KMS-11 (cell line): ENCODE measurements around the gene CTNNA2.

Experiments
- H2AFZ ChIP-seq: fragments of 200-600 bp; sonication (generic); 2 replicates; pipeline ENCODE4 v1.6.1; 2016; ENCODE audit warnings: antibody characterized with exemption, mixed run types, low read depth
- H3K27ac ChIP-seq: fragments of 200-600 bp; sonication (generic); 2 replicates; pipeline ENCODE4 v1.6.1; 2016; ENCODE audit warnings: mild to moderate bottlenecking, mixed run types
- H3K27me3 ChIP-seq: fragments of 200-600 bp; sonication (generic); 2 replicates; pipeline ENCODE4 v1.6.1; 2017; ENCODE audit warnings: mild to moderate bottlenecking, low read depth, mixed run types, moderate library complexity; ENCODE audit not compliant: insufficient read depth
- H3K36me3 ChIP-seq: fragments of 200-600 bp; sonication (generic); 2 replicates; pipeline ENCODE4 v1.6.1; 2017; ENCODE audit warnings: mild to moderate bottlenecking, mixed run types; ENCODE audit not compliant: insufficient read depth
- H3K4me1 ChIP-seq: fragments of 200-600 bp; sonication (generic); 2 replicates; pipeline ENCODE4 v1.6.1; 2016; ENCODE audit warnings: mild to moderate bottlenecking, low read depth, mixed run types; ENCODE audit not compliant: poor library complexity, severe bottlenecking
- H3K4me2 ChIP-seq: fragments of 200-600 bp; sonication (generic); 2 replicates; pipeline ENCODE4 v1.7.0; 2016; ENCODE audit warnings: mild to moderate bottlenecking, mixed run types
- H3K4me3 ChIP-seq: fragments of 200-600 bp; sonication (generic); IDR thresholded peaks from 2 replicates; pipeline ENCODE4 v1.6.1; 2017; ENCODE audit warnings: low read depth, low read length, mixed read lengths; ENCODE audit not compliant: insufficient read depth
- H3K79me2 ChIP-seq: fragments of 200-600 bp; sonication (generic); 2 replicates; pipeline ENCODE4 v1.6.1; 2016; ENCODE audit warnings: low read depth, mixed run types; ENCODE audit not compliant: insufficient read depth
- H3K9ac ChIP-seq: fragments of 200-600 bp; sonication (generic); 2 replicates; pipeline ENCODE4 v1.6.1; 2016; ENCODE audit warnings: mild to moderate bottlenecking, mixed run types
- H4K20me1 ChIP-seq: fragments of 200-600 bp; sonication (generic); 2 replicates; pipeline ENCODE4 v1.6.1; 2016; ENCODE audit warnings: mild to moderate bottlenecking, mixed run types; ENCODE audit not compliant: insufficient read depth
- TF ChIP-seq, protein P1 (sequence below): fragments of 200-600 bp; sonication (generic); conservative IDR thresholded peaks from 2 replicates; pipeline ENCODE4 v1.6.1; 2017; ENCODE audit warnings: low read depth, mild to moderate bottlenecking, antibody characterized with exemption, low read length, moderate library complexity, mixed read lengths

The CTNNA2 gene

GRCh38 chr2:80062298-80062697 is 549.4 kb downstream of the CTNNA2 start:
- H2AFZ ChIP-seq: no peak overlapping the region
- no peaks in the 10 kb centered on the region for H3K4me1 ChIP-seq
- H3K27me3 ChIP-seq: no peaks in the 10 kb centered on the region
- H3K4me3 ChIP-seq: no peak overlapping the region
- no peaks in the 10 kb centered on the region for H4K20me1 ChIP-seq
- no peak overlapping the region for H3K4me2 ChIP-seq
- no peak overlapping the region for H3K9ac ChIP-seq
- H3K79me2 ChIP-seq: no peaks in the 10 kb centered on the region
- H3K36me3 ChIP-seq: no peaks in the 10 kb centered on the region
- no peak overlapping the region for H3K27ac ChIP-seq
- TF ChIP-seq, protein P1, sequence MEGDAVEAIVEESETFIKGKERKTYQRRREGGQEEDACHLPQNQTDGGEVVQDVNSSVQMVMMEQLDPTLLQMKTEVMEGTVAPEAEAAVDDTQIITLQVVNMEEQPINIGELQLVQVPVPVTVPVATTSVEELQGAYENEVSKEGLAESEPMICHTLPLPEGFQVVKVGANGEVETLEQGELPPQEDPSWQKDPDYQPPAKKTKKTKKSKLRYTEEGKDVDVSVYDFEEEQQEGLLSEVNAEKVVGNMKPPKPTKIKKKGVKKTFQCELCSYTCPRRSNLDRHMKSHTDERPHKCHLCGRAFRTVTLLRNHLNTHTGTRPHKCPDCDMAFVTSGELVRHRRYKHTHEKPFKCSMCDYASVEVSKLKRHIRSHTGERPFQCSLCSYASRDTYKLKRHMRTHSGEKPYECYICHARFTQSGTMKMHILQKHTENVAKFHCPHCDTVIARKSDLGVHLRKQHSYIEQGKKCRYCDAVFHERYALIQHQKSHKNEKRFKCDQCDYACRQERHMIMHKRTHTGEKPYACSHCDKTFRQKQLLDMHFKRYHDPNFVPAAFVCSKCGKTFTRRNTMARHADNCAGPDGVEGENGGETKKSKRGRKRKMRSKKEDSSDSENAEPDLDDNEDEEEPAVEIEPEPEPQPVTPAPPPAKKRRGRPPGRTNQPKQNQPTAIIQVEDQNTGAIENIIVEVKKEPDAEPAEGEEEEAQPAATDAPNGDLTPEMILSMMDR: no peak

DNA sequence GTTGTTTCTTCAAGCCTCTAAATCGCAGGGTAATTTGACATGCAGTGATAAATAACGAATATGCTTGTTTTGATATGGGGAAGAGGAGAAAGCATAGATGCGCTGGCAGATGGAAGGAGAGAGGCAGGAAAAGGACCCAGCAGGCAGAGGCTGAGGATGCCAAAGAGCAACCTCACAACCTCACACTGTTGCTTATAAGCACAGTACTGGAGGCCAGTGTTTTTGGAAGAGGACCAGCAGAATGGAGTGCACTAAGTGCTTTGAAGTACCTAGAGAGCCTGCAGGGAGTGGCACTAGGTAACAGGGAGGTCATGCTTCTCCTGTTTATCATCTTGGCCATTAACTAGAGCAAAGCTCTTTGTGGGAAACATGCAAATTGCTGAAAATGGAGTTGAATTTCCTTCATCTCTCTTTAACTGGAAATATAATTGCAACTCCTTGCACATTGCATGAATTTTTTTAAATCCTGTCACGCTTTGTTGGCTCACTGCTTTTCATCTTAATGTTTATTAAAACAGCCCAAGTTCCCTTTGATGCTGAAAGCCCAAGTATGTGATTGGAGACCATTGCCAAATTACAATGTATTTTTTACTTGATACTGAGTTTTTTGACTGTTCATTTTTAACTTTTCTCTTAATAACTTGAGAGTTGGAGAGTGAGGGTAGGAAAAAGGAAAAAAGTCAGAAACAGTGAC is 555.3 kb downstream of the CTNNA2 start:
- no peak overlapping the region for H3K9ac ChIP-seq
- no peaks in the 10 kb centered on the region for H3K4me1 ChIP-seq
- H4K20me1 ChIP-seq: no peaks in the 10 kb centered on the region
- H3K79me2 ChIP-seq: no peaks in the 10 kb centered on the region
- H3K27ac ChIP-seq: no peak overlapping the region
- H3K4me2 ChIP-seq: no peak overlapping the region
- H3K36me3 ChIP-seq: no peaks in the 10 kb centered on the region
- H2AFZ ChIP-seq: no peak overlapping the region
- no peak overlapping the region for H3K4me3 ChIP-seq
- no peaks in the 10 kb centered on the region for H3K27me3 ChIP-seq
- TF ChIP-seq, protein P1: no peak

DNA sequence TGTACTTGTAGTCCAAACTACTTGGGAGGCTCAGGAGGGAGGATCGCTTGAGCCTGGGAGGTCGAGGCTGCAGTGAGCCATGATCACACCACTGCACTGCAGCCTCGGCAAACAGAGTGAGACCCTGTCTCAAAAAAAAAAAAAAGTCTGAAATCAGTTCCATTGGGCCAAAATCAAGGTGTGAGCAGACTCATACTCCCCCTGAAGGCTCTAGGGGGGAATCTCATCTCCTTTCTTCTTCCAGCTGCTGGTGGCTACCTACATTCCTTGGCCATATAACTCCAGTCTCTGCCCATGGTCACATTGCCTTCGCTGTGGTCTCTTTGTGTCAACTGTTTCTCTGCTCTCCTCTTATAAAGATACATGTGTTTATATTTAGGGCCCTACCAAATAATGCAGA is 557.7 kb downstream of the CTNNA2 start:
- Histone ChIP-seq H2AFZ (no peak overlapping the region), H3K9ac (no peak overlapping the region), H3K4me3 (no peak overlapping the region), H4K20me1 (no peaks in the 10 kb centered on the region), H3K4me1 (no peaks in the 10 kb centered on the region), H3K4me2 (no peak overlapping the region), H3K79me2 (no peaks in the 10 kb centered on the region), H3K36me3 (no peaks in the 10 kb centered on the region), H3K27me3 (no peaks in the 10 kb centered on the region), H3K27ac (no peak overlapping the region)
- TF ChIP-seq, protein P1: no peak

GRCh38 chr2:80071941-80072340 is 559.1 kb downstream of the CTNNA2 start:
- Histone ChIP-seq H3K79me2 (no peaks in the 10 kb centered on the region), H3K4me2 (no peak overlapping the region), H3K27ac (no peak overlapping the region), H2AFZ (no peak overlapping the region), H4K20me1 (no peaks in the 10 kb centered on the region), H3K36me3 (no peaks in the 10 kb centered on the region), H3K4me1 (no peaks in the 10 kb centered on the region), H3K9ac (no peak overlapping the region), H3K4me3 (no peak overlapping the region), H3K27me3 (no peaks in the 10 kb centered on the region)
- TF ChIP-seq, protein P1: no peak
